ENCODE measurements around the gene OR51S1.
"Not testable (repeated sequence)": the region's sequence is repeated elsewhere in the genome, so short reads cannot be mapped to it uniquely, and the experiment has no call there.

OR51S1 gene

DNA sequence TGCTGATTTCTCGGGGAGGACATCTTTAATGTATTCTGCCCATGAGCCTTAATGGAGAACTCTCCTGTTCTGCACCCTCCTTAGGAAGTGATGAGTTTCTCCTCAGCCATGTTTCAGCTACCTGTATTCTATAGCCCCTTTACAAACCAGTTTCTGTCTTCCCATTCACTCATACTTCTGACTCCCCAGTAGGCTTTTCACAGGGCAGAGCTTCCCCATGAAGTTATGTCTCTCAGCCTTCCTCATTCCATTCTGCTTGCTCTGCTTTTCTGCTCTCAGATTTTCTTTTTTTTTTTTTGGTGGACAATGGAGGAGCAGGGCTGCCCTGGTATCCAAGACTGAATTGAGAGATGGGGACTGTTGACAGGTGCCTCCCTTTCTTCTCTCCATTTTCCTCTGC lies 40.5 kb downstream of the OR51S1 start:
- no peak for DNase-seq (ENCODE audit: low read depth in 2 of 2)

DNA sequence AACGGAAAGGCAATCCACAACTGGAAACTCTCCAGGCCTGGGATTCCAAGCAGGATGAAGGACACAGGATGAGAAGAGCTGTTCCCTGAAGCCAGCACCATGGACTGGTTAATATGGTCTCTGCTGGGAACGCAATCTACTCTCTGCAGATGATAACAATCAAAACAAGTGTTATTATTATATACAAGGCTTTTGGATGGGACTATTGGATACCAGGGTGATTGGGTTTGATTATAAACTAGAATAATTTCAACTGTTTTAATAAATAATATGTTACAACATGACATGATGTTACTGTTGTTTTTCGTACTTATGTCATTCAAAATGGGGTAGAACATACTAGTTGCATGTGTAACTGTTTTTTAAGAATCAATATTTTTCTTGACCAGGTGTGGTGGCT lies 44.7 kb downstream of the OR51S1 start, which contains the start of gene OR52R1:
Gene OR52R1, minus strand, starts transcription at position 101 of the 400 bp plus-strand sequence. Its CDS starts 0 bp downstream, at position 101.
- no peak for DNase-seq (ENCODE audit: low read depth in 2 of 2)

DNA sequence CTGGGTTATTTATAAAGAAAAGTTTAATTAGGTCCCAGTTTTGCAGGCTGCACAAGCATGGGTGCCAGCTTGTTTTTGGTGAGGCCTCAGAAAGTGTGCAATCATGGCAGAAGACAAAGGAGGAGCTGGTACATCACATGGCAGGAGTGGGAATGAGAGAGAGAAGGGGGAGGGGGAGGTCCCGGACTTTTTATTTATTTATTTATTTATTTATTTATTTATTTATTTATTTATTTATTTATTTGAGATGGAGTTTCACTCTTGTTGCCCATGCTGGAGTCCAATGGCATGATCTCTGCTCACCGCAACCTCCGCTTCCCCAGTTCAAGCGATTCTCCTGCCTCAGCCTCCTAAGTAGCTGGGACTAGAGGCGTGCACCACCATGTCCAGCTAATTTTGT lies 47.7 kb downstream of the OR51S1 start:
- DNase-seq (ENCODE audit: low read depth in 2 of 2): not testable (repeated sequence)

DNA sequence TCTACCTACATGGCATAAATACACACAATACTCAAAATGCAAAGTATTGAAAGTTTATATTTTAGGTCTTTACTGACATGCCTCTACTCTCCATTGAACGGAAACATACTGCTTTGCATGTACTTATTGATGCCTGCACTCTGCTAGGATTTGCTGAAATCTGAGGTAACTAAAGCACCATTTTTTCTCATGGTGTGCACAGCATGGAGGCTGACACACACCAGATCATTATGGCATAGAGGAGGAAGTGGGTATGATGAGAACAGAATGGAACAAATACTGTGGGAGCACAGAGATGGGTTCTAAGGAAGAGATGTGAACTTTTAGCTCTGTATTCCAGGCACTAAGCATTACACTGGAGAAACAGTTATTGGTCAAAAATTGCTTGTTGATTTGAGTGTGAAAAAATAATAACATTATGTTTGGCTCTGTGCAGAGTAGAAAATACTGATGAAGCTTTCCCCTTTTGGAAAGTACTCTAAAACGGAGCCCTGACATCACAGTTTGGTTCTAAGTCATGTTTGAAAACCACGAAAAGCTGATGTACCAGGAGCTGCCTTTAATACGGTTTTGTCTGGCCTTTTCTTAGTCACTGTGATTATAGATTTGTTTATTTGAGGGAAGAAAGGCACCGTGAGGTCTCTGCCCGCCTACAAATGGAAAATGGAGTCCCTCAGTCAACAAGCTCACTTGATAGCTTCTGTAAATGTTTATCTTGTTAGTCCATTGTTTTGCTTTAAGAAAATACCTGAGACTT lies 50.4 kb downstream of the OR51S1 start:
- no peak for DNase-seq (ENCODE audit: low read depth in 2 of 2)

Measured in stimulated activated CD8-positive, alpha-beta memory T cell treated with anti-CD3 and anti-CD28 coated beads, Interleukin-2, amount 100 ng/mL, for 1 hour (primary cell).